ENCODE measurements around the gene ITGB2.

ITGB2 gene

DNA sequence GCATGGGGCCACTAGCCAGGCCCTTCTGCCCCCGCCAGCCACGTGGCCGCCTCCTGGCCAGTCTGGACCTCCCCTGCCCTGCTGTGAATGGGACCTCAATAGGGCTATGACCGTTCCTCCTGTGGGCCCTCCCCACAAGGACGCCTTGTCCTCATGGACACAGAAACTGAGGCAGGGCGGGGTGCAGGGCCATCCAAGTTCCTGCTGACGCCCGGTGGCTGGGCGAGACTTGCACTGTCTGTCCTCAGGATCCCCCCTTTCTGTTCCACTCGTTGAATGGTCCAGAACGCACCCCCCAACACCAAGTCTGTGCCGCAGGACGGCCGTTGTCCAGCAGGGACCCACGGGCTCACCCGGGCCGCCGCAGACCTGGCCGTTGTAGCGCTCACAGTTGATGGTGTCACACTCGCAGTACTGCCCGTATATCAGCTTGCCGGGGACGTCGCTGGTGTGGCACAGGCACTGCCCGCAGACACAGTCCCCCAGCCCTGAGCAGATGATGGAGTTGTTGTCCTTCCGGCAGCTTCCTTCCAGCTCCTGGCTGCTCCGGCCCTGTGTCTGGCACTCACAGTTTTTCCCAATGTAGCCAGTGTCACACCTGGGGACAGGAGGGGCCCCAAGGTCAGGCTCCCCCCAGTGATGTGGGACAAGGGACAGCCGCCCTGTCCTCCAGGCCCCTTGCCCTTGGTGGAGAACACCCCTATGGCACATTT is 30.9 kb downstream of the ITGB2 start:
- peak overlapping the region; percentile 66 for H2BK5ac ChIP-seq (ENCODE audit: low read length)
- peak overlapping the region; percentile 81 for H2BK15ac ChIP-seq (ENCODE audit: low read length)
- peak overlapping the region; percentile 84 for H2AK5ac ChIP-seq (ENCODE audit: low read depth, low read length)
- H3K14ac ChIP-seq (ENCODE audit: low read length): peak overlapping the region; percentile 56
- DNase-seq (ENCODE audit: low spot score): no peak
- peak overlapping the region; percentile 64 for H3K18ac ChIP-seq (ENCODE audit: low read length)
- H3K4me2 ChIP-seq (ENCODE audit: insufficient read depth, low read length, poor library complexity, severe bottlenecking): no peak overlapping the region
- no CpG with 5 or more reads among the region's 29 CpGs for WGBS, 2 donors (ENCODE audit: extremely low coverage in 2 of 2, insufficient read length in 2 of 2, insufficient replicate concordance in 1 of 2)
- H3K79me1 ChIP-seq (ENCODE audit: low read depth, low read length): peaks cover 5% of the 10 kb centered on the region
- no peak overlapping the region for H2BK12ac ChIP-seq (ENCODE audit: low read length)
- H4K91ac ChIP-seq (ENCODE audit: low read depth, low read length, poor library complexity): peak overlapping the region; percentile 43
- no peaks in the 10 kb centered on the region for H3K4me1 ChIP-seq (ENCODE audit: control insufficient read depth in 2 of 2, insufficient read depth in 1 of 2, low read depth in 1 of 2, low read length in 2 of 2)
- no peak overlapping the region for H2BK120ac ChIP-seq (ENCODE audit: low read depth, low read length)
- H3K23ac ChIP-seq (ENCODE audit: low read depth, low read length, poor library complexity): peak overlapping the region; percentile 95
- peaks cover 0 to 63% (median 0%) of the 10 kb centered on the region in 3 experiments for H3K27me3 ChIP-seq (ENCODE audit: control insufficient read depth in 3 of 3, insufficient read depth in 3 of 3, low read depth in 1 of 3, low read length in 3 of 3)
- H3K4me3 ChIP-seq (ENCODE audit: low read length in 2 of 2): no peak overlapping the region
- H3K36me3 ChIP-seq (replicated peaks in 1 of 2; ENCODE audit: control insufficient read depth in 2 of 2, insufficient read depth in 2 of 2, low read length in 2 of 2): no peaks in the 10 kb centered on the region
- H3K9ac ChIP-seq (ENCODE audit: low read depth, low read length, poor library complexity): peak overlapping the region; percentile 70
- H3K4ac ChIP-seq (ENCODE audit: low read length): no peak overlapping the region
- H2AFZ ChIP-seq (ENCODE audit: low read length): no peak overlapping the region
- H4K8ac ChIP-seq (ENCODE audit: low read depth, low read length): no peak overlapping the region
- no peaks in the 10 kb centered on the region for H3K9me3 ChIP-seq (replicated peaks in 1 of 2; ENCODE audit: control insufficient read depth in 2 of 2, insufficient read depth in 1 of 2, low read depth in 1 of 2, low read length in 2 of 2)
- no peak overlapping the region for H3K27ac ChIP-seq (replicated peaks; ENCODE audit: low read length)

DNA sequence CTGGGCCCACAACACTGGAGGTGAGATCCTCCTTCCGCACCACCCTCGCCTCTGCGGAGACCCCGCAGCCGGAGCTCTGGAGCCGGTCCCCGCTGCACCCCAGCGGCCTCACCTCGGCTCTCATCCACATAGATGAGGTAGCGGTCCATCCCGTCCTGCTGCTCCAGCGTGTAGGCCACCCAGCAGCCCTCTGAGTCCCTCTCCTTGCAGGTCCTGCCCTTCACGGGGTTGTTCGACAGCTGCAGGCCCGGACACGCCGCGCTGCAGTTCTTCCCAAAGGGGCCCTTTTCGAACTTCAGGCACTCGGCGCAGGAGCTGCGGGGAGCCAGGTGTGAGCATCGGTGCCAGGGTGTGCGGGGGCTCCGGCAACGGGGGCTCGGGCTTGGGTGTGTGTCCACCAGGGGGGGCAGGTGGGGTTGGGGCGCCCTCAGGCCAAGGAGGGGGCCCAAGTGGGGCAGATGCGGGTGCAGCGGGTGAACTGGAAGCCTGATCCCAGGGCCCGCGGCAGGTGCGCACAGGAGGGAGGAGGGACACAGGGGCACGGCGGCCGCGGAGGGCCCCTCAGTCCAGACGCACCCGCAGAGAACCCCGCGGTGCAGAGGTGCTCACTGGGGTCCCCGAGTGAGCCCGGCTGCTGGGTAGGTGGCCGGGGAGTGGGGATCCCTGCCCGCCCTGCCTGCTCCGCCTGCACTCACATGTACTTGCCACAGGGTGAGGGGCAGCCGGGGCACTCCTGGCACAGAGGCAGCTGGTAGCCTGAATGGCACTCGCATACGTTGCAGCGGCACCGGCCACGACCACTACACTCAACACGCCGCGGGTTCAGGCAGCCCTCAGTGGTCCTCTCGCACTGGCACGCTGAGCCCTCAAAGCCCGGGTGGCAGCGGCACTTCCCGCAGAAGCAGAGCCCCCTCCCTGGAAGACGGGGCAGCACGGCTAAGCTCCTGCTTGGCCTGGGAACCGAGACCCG is 31.8 kb downstream of the ITGB2 start:
- DNase-seq (ENCODE audit: low spot score): no peak
- H3K27ac ChIP-seq (replicated peaks; ENCODE audit: low read length): no peak overlapping the region
- no peak overlapping the region for H2BK120ac ChIP-seq (ENCODE audit: low read depth, low read length)
- H3K23ac ChIP-seq (ENCODE audit: low read depth, low read length, poor library complexity): peak overlapping the region; percentile 95
- H4K91ac ChIP-seq (ENCODE audit: low read depth, low read length, poor library complexity): no peak overlapping the region
- H3K79me1 ChIP-seq (ENCODE audit: low read depth, low read length): peaks cover 7% of the 10 kb centered on the region
- no peaks in the 10 kb centered on the region for H3K9me3 ChIP-seq (replicated peaks in 1 of 2; ENCODE audit: control insufficient read depth in 2 of 2, insufficient read depth in 1 of 2, low read depth in 1 of 2, low read length in 2 of 2)
- H3K4me3 ChIP-seq (ENCODE audit: low read length in 2 of 2): no peak overlapping the region
- peak overlapping the region; percentile 38 for H3K14ac ChIP-seq (ENCODE audit: low read length)
- WGBS, 2 donors (ENCODE audit: extremely low coverage in 2 of 2, insufficient read length in 2 of 2, insufficient replicate concordance in 1 of 2): no CpG with 5 or more reads among the region's 64 CpGs
- no peak overlapping the region for H3K4me2 ChIP-seq (ENCODE audit: insufficient read depth, low read length, poor library complexity, severe bottlenecking)
- no peak overlapping the region for H2AFZ ChIP-seq (ENCODE audit: low read length)
- H3K9ac ChIP-seq (ENCODE audit: low read depth, low read length, poor library complexity): peak overlapping the region; percentile 21
- peak overlapping the region; percentile 41 for H2BK12ac ChIP-seq (ENCODE audit: low read length)
- H2AK5ac ChIP-seq (ENCODE audit: low read depth, low read length): peak overlapping the region; percentile 84
- H2BK5ac ChIP-seq (ENCODE audit: low read length): peak overlapping the region; percentile 66
- H4K8ac ChIP-seq (ENCODE audit: low read depth, low read length): no peak overlapping the region
- peak overlapping the region; percentile 6 for H3K18ac ChIP-seq (ENCODE audit: low read length)
- H3K36me3 ChIP-seq (replicated peaks in 1 of 2; ENCODE audit: control insufficient read depth in 2 of 2, insufficient read depth in 2 of 2, low read length in 2 of 2): no peaks in the 10 kb centered on the region
- no peaks in the 10 kb centered on the region for H3K4me1 ChIP-seq (ENCODE audit: control insufficient read depth in 2 of 2, insufficient read depth in 1 of 2, low read depth in 1 of 2, low read length in 2 of 2)
- peaks cover 0 to 61% (median 0%) of the 10 kb centered on the region in 3 experiments for H3K27me3 ChIP-seq (ENCODE audit: control insufficient read depth in 3 of 3, insufficient read depth in 3 of 3, low read depth in 1 of 3, low read length in 3 of 3)
- H3K4ac ChIP-seq (ENCODE audit: low read length): no peak overlapping the region
- peak overlapping the region; percentile 49 for H2BK15ac ChIP-seq (ENCODE audit: low read length)

DNA sequence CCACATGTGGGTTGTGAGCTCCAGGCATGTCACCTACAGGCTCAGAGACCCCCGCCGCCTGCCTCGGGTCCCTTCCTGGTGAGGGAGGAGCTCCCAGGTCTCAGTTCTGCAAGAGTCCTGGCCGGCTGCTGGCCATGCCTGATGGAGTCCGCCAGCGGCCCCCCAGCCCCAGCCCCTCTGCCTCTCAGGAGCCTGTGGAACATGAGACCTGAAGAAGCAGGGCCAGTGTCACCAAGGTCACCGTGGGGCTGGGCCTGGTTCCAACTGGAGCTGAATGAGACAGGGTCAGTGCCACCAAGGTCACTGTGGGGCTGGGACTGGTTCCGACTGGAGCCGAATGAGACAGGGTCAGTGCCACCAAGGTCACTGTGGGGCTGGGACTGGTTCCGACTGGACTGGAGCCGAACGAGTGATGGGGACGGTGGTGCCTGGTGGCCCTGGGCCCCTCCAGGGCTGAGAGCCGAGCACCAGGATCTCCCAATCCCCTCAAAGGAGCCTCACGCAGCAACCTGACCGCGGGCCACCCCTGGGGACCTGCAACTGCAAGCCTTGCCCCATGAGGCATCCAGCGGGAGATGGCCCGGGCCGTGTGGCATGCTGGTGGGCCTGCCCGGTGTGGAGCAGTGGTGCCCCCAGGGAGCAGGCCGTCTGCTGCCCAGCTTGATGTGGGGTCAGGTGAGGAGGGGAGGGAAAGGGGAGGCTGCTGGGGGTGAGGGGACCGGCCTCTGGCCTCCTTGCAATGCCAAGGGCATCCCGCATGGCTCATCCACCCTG is 32.7 kb downstream of the ITGB2 start:
- Histone ChIP-seq H4K91ac (ENCODE audit: low read depth, low read length, poor library complexity) (no peak overlapping the region), H3K79me1 (ENCODE audit: low read depth, low read length) (peaks cover 9% of the 10 kb centered on the region), H3K36me3 (replicated peaks in 1 of 2; ENCODE audit: control insufficient read depth in 2 of 2, insufficient read depth in 2 of 2, low read length in 2 of 2) (no peaks in the 10 kb centered on the region), H2AK5ac (ENCODE audit: low read depth, low read length) (peak overlapping the region; percentile 56), H3K18ac (ENCODE audit: low read length) (peak overlapping the region; percentile 28), H3K4me3 (ENCODE audit: low read length in 2 of 2) (no peak overlapping the region), H3K4me2 (ENCODE audit: insufficient read depth, low read length, poor library complexity, severe bottlenecking) (no peak overlapping the region), H4K8ac (ENCODE audit: low read depth, low read length) (no peak overlapping the region), H3K23ac (ENCODE audit: low read depth, low read length, poor library complexity) (peak overlapping the region; percentile 89), H3K4ac (ENCODE audit: low read length) (no peak overlapping the region), H2BK15ac (ENCODE audit: low read length) (peak overlapping the region; percentile 49), H2BK5ac (ENCODE audit: low read length) (no peak overlapping the region), H3K27me3 (ENCODE audit: control insufficient read depth in 3 of 3, insufficient read depth in 3 of 3, low read depth in 1 of 3, low read length in 3 of 3) (peaks cover 0 to 55% (median 0%) of the 10 kb centered on the region in 3 experiments), H2AFZ (ENCODE audit: low read length) (no peak overlapping the region), H3K4me1 (ENCODE audit: control insufficient read depth in 2 of 2, insufficient read depth in 1 of 2, low read depth in 1 of 2, low read length in 2 of 2) (no peaks in the 10 kb centered on the region), H2BK12ac (ENCODE audit: low read length) (no peak overlapping the region), H3K9me3 (replicated peaks in 1 of 2; ENCODE audit: control insufficient read depth in 2 of 2, insufficient read depth in 1 of 2, low read depth in 1 of 2, low read length in 2 of 2) (no peaks in the 10 kb centered on the region), H3K9ac (ENCODE audit: low read depth, low read length, poor library complexity) (no peak overlapping the region), H3K14ac (ENCODE audit: low read length) (peak overlapping the region; percentile 82), H3K27ac (replicated peaks; ENCODE audit: low read length) (no peak overlapping the region), H2BK120ac (ENCODE audit: low read depth, low read length) (no peak overlapping the region)
- no peak for DNase-seq (ENCODE audit: low spot score)
- no CpG with 5 or more reads among the region's 24 CpGs for WGBS, 2 donors (ENCODE audit: extremely low coverage in 2 of 2, insufficient read length in 2 of 2, insufficient replicate concordance in 1 of 2)
